HG02943 (cell line): ENCODE data around the gene MYRFL.
A peak's percentile ranks its signal among the peaks of the same experiment; 100 is the strongest.
"Not testable (repeated sequence)": the region's sequence is repeated elsewhere in the genome, so short reads cannot be mapped to it uniquely, and the experiment has no call there.

ENCODE experiments used
- ATAC-seq: cut with Tn5 transposase; IDR thresholded peaks from one replicate; pipeline ENCODE4 v1.9.1; 2021; ENCODE audit warnings: mild to moderate bottlenecking, low read depth, moderate library complexity; ENCODE audit not compliant: unreplicated experiment

MYRFL gene

DNA sequence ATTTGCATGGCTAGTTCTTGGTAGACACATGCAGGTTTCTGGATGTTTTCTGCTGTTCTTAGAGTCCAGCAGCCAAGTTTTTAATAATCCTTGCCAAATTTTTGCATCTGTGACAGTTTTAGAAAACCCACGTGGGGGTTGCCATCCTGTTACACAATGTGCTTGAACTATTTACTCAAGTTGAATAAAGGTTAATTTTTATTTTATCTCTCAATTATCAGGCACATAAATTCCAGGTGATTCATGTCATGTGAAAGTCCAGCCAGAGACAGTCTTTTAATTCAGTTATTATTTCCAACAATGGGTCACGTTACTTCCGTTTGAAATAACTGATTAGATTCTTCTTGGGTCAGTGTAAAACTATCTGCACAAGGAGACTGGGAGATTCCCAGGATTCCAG is 15.7 kb downstream of the MYRFL start:
- ATAC-seq = no peak

DNA sequence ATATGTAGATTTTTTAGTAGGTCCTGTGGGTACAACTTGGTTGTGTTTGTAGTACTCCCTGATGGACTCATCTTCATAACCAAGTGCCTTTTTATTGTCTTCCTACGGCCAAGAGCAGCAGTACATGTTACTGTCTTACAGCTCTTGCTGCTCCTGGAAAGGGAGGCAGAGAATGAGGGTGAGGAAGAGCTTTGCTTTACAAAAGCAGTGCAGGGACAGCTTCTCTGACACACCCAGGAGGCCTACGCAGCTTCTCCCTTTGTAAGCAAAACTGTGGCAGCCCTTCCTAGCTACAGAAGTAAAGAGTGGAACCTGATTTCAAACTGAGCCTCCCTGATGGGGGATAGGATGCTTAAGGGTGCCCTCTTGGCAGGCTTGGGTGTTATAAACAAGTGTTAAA is 18.6 kb downstream of the MYRFL start:
- ATAC-seq = no peak

DNA sequence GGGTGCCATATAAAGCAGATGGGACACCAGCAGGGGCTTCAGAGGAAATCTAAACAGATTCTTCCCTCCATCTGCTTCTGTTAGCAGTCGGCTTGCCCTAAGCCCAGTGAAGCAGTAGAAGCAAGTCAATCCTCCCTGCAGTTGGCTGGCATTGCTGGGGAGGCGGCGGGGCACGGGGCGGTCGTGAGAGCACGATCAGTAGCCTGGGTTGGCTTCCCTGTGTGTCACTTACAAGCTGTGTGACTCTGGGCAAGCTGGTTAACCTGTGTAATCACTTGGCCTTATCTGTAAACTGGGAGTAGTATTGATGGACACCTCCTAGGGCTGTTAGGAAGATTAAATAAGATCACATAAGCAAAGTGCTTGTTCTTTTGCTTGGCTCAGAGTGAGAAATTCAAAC is 19.4 kb downstream of the MYRFL start:
- ATAC-seq = no peak

DNA sequence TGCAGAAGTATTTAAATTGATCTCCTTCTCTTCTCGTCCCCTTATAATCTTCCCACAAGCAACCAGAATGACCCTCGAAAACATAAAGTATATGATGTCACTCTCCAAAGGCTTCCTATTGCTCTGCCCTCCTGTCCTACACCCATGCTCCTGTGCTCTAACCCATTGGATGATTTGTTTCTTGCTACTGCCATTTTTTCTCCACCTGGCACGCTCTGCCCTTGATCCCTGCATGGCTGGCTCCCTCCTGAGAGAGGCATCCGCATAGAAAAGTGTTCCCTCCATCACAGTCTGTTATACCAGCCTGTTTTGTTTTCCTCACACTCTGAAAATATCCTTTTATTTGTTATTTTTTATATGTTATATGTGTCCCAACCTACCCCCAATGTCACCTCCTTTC is 19.8 kb downstream of the MYRFL start:
- ATAC-seq = no peak

DNA sequence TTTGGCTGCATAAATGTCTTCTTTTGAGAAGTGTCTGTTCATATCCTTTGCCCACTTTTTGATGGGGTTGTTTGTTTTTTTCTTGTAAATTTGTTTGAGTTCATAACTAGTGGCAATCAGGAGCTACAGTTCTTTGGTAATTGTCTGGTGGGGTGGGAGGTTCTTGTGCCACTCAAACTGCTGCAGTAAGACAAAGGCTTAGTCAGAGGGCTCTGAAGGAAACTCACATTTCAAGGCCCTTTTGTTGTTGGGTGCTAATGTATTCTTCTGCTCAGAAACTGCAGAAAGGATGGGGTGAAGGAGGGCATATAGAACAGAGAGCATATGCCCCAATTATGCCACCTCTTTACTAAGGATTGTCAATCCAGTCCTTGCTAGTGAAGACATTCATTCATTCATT is 21.9 kb downstream of the MYRFL start:
- no peak for ATAC-seq

DNA sequence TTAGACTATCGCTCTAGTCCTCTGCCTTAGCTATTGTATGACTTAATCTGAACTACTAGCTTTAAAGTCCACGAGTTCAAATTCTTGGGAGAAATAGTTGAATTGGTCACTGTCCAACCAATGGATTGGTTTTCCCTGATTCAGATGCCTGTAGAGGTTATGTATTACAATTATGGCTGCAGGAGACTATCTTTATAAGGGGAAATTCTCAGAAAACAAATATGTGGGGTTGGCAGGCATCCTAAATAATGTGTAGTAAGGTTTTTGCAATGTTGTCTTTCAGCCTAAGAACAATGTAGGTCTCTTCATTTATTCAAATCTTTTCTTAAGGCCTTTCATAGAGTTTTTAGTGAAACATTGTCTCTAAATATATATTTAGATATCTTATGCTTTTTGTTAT is 26.9 kb downstream of the MYRFL start:
- ATAC-seq = no peak

DNA sequence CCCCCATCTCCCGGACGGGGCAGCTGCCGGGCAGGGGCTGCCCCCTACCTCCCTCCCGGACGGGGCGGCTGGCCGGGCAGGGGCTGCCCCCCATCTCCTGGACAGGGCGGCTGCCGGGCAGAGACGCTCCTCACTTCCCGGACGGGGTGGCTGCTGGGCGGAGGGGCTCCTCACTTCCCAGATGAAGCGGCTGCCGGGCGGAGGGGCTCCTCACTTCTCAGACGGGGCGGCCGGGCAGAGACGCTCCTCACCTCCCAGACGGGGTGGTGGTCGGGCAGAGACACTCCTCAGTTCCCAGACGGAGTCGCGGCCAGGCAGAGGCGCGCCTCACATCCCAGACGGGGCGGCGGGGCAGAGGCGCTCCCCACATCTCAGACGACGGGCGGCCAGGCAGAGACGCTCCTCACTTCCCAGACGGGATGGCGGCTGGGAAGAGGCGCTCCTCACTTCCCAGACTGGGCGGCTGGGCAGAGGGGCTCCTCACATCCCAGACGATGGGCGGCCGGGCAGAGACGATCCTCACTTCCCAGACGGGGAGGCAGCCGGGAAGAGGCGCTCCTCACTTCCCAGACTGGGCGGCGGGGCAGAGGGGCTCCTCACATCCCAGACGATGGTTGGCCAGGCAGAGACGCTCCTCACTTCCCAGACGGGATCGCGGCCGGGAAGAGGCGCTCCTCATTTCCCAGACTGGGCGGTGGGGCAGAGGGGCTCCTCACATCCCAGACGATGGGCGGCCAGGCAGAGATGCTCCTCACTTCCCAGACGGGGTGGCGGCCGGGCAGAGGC is 28.3 kb downstream of the MYRFL start:
- not testable (repeated sequence) for ATAC-seq

DNA sequence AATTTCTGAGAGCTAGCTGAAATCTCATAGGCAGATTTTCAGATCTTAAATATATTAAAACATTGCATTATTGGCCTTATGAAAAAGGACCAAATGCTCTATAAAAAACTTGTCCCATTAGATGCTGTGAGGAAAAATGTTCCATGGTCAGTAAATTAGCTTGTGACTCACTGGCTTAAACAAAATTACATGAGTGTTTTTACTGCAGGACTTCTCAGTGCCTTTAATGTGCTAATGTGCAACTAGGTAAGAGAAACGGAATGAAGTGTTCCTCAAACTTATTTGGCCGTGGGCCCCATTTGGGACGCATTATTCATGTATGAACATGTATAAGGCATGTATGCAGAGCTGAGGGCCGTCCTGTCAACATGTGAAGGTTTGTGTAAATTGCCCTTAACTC is 41.7 kb downstream of the MYRFL start:
- ATAC-seq = no peak

DNA sequence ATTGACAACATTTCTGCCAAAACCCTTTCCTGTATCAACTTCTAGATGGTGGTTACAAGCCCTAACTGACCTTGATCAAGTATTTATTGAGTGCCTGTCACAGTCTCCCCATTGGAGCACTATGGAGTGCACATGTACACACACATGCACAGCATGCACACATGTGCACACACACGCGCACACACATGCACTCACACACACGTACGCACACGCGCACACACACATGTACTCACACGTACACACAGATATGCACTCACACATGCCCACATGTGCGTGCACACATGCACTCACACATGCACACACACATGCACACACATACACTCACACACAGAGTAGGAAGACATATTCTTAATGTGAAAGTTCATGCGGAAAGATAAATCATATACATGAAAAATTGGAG is 43.7 kb downstream of the MYRFL start:
- ATAC-seq = no peak

DNA sequence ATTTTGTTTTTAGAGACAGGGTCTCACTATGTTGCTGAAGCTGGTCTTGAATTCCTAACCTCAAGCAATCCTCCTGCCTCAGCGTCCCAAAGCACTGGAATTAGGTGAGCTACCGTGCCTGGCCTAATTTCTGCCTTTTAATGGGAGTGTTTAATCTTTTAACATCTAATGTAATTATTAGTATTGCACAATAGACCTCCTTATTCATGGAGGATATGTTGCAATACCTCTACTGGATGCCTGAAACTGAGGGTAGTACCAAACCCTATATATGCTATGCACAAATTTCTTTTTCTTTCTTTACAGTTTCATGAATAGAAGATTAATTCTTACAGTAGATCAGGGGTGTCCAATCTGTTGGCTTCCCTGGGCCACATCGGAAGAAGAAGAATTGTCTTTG is 47.8 kb downstream of the MYRFL start:
- ATAC-seq = no peak

DNA sequence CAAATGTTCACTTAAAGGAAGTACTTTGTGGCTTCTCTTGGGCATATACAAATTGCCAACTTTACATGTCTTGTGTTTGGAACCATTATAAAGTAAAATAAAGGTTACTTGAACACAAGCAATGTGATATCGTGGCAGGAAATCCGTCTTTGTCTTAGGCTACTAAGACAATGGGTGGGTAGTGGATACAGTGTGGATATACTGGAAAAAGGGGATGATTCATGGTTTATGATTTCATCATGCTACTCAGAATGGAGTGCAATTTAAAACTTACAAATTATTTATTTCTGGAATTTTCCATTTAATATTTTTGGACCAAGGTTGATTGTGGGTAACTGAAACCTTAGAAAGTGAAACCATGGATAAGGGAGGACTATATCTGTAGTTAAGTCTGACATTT is 48.4 kb downstream of the MYRFL start:
- ATAC-seq = no peak

DNA sequence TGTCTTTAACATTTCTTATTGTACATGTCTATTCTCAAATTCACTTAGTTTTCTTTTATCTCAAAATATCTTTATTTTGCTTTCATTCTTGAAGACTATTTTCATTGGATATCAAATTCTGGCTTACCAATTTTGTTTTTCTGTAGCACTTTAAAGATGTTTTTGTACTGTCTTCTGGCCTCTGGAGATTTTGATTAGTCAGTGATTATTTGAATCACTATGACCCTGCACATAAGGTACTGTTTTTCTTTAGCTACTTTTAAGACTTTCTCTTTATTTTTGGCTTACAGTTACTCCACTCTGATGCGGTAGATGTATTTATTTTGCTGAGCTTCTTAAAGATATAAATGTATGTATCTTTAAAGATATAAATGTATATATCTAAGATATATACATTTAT is 49.6 kb downstream of the MYRFL start:
- no peak for ATAC-seq

DNA sequence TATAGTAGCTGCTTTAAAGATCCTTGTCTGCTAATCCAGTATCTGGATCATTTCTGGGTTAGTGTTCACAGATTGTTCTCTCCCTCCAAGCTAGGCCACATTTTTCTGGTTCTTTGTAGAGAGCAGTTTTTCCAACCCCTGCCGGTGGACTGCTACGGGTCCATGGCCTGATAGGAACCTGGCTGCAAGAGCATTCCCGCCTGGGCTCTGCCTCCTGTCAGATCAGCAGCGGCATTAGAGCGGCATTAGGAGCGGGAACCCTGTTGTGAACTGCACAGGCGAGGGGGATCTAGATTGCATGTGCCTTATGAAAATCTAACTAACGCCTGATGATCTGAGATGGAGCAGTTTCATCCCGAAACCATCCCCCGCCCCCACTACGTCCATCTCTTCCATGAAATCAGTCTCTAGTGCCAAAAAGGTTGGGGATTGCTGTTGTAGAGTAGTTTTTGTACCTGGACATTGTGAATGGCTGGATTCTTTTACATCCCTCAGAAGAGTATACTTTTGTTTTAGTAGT is 50.4 kb downstream of the MYRFL start:
- no peak for ATAC-seq

DNA sequence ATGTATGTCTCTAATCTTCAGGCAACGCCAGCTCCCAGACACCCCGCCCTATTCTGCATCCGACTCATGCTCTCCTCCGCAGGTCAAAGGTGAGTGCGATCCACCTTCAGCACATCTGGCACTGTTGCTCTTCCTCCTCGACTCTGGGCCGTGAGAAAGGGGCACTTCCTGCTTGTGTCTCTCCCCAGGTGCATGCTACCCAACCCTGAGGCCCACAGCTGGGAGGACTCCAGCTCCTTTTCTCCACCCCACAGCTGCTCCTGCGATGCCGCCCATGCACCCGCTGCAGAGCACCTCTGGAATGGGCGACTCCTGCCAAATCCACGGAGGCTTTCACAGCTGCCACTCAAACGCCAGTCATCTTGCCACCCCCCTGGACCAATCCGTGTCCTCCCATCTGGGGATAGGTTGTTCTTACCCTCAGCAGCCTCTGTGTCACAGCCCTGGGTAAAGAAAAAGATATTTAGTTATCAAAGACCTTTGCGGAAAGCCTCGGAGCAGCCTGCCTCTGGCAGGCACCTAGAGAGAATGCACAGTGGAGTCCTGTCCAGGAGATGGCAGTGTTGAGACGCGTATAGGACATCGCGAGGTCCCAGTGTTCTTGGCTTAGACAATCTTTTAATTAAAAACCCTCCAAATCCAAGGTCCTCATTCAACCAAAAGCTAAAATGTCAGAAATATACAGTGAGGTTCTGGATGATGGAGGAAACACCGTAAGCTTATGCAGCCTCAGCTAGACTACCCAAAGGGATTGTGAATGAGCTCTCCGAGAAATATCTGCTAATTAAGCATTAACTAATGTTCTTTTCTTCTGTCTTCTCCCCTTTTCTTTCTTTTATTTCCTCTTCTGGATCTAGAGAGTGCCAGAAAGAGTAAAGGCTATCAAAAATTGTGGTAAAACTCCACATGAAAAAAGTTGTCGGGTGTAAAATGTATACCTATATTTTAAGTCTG is 54.3 kb downstream of the MYRFL start:
- ATAC-seq = peak; percentile 97

DNA sequence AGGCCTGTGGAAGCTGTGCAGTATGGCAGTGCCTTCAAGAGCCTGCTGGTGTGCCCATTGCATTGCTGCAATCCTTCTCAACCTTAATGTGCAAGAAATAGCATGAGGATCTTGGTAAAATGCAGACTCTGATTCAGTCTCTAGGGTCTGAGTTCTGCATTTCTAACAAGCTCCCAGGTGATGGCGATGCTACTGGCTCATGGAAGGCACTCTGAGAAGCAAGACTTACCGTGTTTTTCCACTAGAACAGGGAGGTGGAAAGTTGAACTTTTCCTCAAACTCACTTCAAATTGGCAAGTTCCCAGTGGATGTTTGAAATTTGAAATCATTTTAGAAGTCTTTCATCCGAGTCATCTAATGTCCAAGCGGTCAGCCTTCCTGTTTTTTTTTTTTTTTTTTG is 55.5 kb downstream of the MYRFL start:
- no peak for ATAC-seq

DNA sequence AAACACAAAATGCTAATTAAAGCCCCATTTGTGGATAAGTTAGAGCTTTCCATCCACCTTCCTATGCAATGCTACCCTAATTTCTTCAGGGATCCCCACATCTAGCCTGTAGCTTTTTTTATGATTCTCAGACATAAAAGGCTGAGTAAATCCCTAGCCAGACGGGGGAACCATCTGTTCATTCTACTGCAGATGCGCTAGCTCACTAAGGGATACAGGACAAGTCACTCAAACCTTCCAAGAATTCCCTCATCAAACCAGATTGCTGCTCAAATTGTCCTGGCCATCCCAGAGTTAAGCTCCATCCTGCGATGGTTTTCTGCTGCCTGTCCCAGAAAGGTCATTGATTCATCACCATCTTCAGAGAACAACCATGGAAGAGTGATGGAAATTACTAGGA is 56.7 kb downstream of the MYRFL start:
- no peak for ATAC-seq

DNA sequence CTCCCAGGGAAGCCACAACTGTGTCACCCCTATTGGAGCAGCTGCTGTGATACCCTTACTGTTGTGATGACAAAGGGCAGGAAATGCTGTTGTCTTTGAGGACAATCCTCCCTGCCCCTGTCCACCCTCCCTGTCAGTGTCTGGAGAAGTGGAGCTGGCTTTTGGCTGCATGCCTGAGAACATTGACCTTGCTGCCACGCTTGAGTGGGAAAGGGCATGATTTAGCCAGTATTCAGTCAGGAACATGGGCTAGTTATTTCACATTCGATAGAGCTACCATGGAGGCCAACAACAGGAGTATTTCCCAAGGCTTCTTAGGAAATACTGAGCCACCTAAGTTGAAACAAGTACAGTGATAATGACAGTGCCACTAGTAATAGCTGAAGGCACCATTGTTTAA is 59.4 kb downstream of the MYRFL start:
- no peak for ATAC-seq

DNA sequence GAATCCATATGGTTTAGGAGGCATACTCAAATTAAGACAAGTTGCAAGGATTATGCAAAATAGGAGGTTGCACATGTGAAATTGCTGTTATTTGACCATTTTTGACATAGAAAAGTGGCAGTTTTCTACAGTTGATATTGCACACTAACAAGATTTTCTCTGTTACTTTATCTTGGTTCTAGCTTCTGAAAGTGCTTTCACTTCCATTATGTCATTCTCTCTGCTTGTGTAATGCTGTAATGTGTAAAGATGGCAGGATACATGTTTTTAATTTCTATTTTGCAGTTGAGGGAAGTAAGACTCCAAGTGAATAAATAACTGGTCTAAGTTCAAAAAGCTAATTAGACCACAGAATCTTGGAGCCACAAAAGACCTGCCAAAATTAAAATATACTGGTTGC is 60.6 kb downstream of the MYRFL start:
- ATAC-seq = no peak

DNA sequence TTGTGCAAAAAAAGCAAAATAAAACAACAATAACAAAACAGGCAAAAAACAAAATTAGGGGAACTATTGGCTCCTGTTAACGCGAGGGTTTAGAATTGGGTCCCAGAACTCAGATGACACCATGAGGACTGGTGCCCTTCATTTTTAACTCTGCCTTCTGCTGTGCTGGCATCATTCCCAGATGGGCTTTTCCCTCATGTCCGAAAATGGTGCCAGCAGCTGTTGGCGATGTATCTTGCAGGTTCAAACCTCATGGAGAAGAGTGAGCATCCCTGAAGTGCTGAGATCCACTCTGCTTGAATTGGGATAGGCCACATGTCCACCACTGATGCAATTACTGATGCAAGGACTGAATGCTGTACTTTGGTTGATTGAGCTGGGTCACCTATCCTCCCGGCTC is 61.1 kb downstream of the MYRFL start:
- ATAC-seq = no peak

DNA sequence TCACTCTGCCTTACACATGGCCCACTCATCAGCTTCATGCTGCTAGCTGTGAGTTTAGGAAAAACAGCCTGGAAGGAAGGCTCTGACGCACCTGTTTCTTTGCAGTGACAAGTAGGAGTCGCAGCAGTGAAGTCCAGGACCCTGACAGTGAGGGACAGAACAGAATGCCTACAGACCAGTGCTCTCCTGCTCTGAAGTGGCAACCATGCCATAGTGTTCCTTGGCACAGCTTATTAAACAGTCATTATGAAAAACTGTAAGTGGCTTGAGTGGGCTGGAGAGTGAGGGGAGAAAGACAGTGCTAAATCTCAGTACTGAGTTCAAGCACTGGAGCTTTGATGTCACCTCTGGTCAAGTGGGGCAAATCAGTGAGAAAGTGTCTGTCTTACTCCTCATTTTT is 61.7 kb downstream of the MYRFL start:
- no peak for ATAC-seq

DNA sequence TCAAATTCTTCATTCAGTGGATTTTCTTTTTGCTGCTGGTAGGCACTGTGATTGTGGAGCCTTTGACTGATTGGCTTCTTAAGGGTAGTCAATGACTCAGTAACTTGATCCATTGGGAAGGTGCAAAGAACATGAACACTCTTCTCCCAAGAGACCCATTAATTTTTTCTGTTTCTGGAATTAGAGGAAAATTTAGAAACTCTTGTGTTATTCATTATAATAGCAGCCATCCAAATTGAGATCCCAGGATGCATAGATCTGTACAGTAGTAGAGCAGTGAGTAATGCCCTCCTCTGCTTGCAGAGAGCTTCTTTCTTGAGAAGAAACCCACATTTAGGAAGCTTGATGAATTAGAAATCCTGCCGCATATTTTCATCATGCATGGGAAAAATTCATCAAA is 63.9 kb downstream of the MYRFL start:
- no peak for ATAC-seq
